ENCODE data around the gene CEACAM7. TPM values are rescaled to one million over a fixed set of nuclear protein-coding genes. Genes with fewer than 3 reads are reported as not detected.
A peak's percentile ranks its signal among the peaks of the same experiment; 100 is the strongest.
"Not testable (repeated sequence)": the region's sequence is repeated elsewhere in the genome, so short reads cannot be mapped to it uniquely, and the experiment has no call there.

Gene CEACAM7
- total RNA-seq, 2 donors from 2014 or later: not detected

GRCh38 chr19:41657157-41657556 is 30.9 kb downstream of the CEACAM7 start:
- peak; percentile 65 for DNase-seq
- no peaks in the 10 kb centered on the region for H3K4me1 ChIP-seq (ENCODE audit: control insufficient read depth, insufficient read depth, low read length)
- Mint-ChIP-seq H3K9me3 (peaks cover 95% of the 10 kb centered on the region), H3K36me3 (ENCODE audit: low read depth) (no peaks in the 10 kb centered on the region), H3K4me1 (no peaks in the 10 kb centered on the region), H3K4me3 (no peak overlapping the region), H3K27ac (no peak overlapping the region), H3K27me3 (ENCODE audit: insufficient read depth) (no peaks in the 10 kb centered on the region)
- peaks cover 15% of the 10 kb centered on the region for H3K9me3 ChIP-seq (ENCODE audit: control insufficient read depth, low read length)
- H3K9ac ChIP-seq (ENCODE audit: extremely low read depth, low read length, poor library complexity, severe bottlenecking): no peak overlapping the region
- TF ChIP-seq CTCF (conservative IDR thresholded peaks at IDR 0.05): no peak
- H3K27me3 ChIP-seq (ENCODE audit: control insufficient read depth, insufficient read depth, low read length, poor library complexity, severe bottlenecking): no peaks in the 10 kb centered on the region
- no peaks in the 10 kb centered on the region for H3K36me3 ChIP-seq (ENCODE audit: control insufficient read depth, insufficient read depth, low read length)
- 30 to 51% methylated on average over 2 of the region's 2 CpGs for WGBS, 2 experiments (ENCODE audit: insufficient coverage in 1 of 2, insufficient read length in 1 of 2)
- no peak overlapping the region for H3K4me3 ChIP-seq (ENCODE audit: low read length)
- no peak overlapping the region for H3K27ac ChIP-seq (ENCODE audit: low read depth, low read length)

GRCh38 chr19:41656756-41657155 is 31.3 kb downstream of the CEACAM7 start:
- 20 to 38% methylated on average over 1 to 2 of the region's 2 CpGs for WGBS, 2 experiments (ENCODE audit: insufficient coverage in 1 of 2, insufficient read length in 1 of 2)
- H3K9me3 Mint-ChIP-seq: peaks cover 95% of the 10 kb centered on the region
- H3K9me3 ChIP-seq (ENCODE audit: control insufficient read depth, low read length): peaks cover 15% of the 10 kb centered on the region
- H3K9ac ChIP-seq (ENCODE audit: extremely low read depth, low read length, poor library complexity, severe bottlenecking); H3K4me3 ChIP-seq (ENCODE audit: low read length); H3K4me1 Mint-ChIP-seq; H3K27me3 Mint-ChIP-seq (ENCODE audit: insufficient read depth); DNase-seq; H3K36me3 ChIP-seq (ENCODE audit: control insufficient read depth, insufficient read depth, low read length); H3K27ac Mint-ChIP-seq; H3K36me3 Mint-ChIP-seq (ENCODE audit: low read depth); H3K27ac ChIP-seq (ENCODE audit: low read depth, low read length); H3K4me3 Mint-ChIP-seq; H3K27me3 ChIP-seq (ENCODE audit: control insufficient read depth, insufficient read depth, low read length, poor library complexity, severe bottlenecking); H3K4me1 ChIP-seq (ENCODE audit: control insufficient read depth, insufficient read depth, low read length): not testable (repeated sequence)

GRCh38 chr19:41652250-41652649 is 35.8 kb downstream of the CEACAM7 start:
- H3K4me3 Mint-ChIP-seq: no peak overlapping the region
- no peak for DNase-seq
- no peaks in the 10 kb centered on the region for H3K27me3 ChIP-seq (ENCODE audit: control insufficient read depth, insufficient read depth, low read length, poor library complexity, severe bottlenecking)
- peaks cover 81% of the 10 kb centered on the region for H3K9me3 Mint-ChIP-seq
- no peaks in the 10 kb centered on the region for H3K4me1 ChIP-seq (ENCODE audit: control insufficient read depth, insufficient read depth, low read length)
- no peak overlapping the region for H3K9ac ChIP-seq (ENCODE audit: extremely low read depth, low read length, poor library complexity, severe bottlenecking)
- no peaks in the 10 kb centered on the region for H3K4me1 Mint-ChIP-seq
- no peaks in the 10 kb centered on the region for H3K36me3 Mint-ChIP-seq (ENCODE audit: low read depth)
- WGBS, 2 experiments (ENCODE audit: insufficient coverage in 1 of 2, insufficient read length in 1 of 2): 70 to 78% methylated on average over 4 to 5 of the region's 5 CpGs
- H3K27ac ChIP-seq (ENCODE audit: low read depth, low read length): no peak overlapping the region
- peaks cover 15% of the 10 kb centered on the region for H3K9me3 ChIP-seq (ENCODE audit: control insufficient read depth, low read length)
- no peak overlapping the region for H3K4me3 ChIP-seq (ENCODE audit: low read length)
- no peak overlapping the region for H3K27ac Mint-ChIP-seq
- peaks cover 9% of the 10 kb centered on the region for H3K27me3 Mint-ChIP-seq (ENCODE audit: insufficient read depth)
- H3K36me3 ChIP-seq (ENCODE audit: control insufficient read depth, insufficient read depth, low read length): no peaks in the 10 kb centered on the region
- TF ChIP-seq CTCF (conservative IDR thresholded peaks at IDR 0.05): no peak

GRCh38 chr19:41649827-41650226 is 38.2 kb downstream of the CEACAM7 start:
- Mint-ChIP-seq H3K9me3 (peaks cover 64% of the 10 kb centered on the region), H3K36me3 (ENCODE audit: low read depth) (no peaks in the 10 kb centered on the region), H3K4me1 (no peaks in the 10 kb centered on the region), H3K27ac (no peak overlapping the region), H3K27me3 (ENCODE audit: insufficient read depth) (peaks cover 9% of the 10 kb centered on the region), H3K4me3 (no peak overlapping the region)
- TF ChIP-seq CTCF (conservative IDR thresholded peaks at IDR 0.05): no peak
- 70 to 93% methylated on average over 2 to 3 of the region's 3 CpGs for WGBS, 2 experiments (ENCODE audit: insufficient coverage in 1 of 2, insufficient read length in 1 of 2)
- Histone ChIP-seq H3K9ac (ENCODE audit: extremely low read depth, low read length, poor library complexity, severe bottlenecking) (no peak overlapping the region), H3K4me1 (ENCODE audit: control insufficient read depth, insufficient read depth, low read length) (no peaks in the 10 kb centered on the region), H3K4me3 (ENCODE audit: low read length) (no peak overlapping the region), H3K9me3 (ENCODE audit: control insufficient read depth, low read length) (peaks cover 14% of the 10 kb centered on the region), H3K27me3 (ENCODE audit: control insufficient read depth, insufficient read depth, low read length, poor library complexity, severe bottlenecking) (no peaks in the 10 kb centered on the region), H3K27ac (ENCODE audit: low read depth, low read length) (no peak overlapping the region), H3K36me3 (ENCODE audit: control insufficient read depth, insufficient read depth, low read length) (no peaks in the 10 kb centered on the region)
- no peak for DNase-seq
